SHP77 treated with DMSO at 0.1 percent for 48 hours (cell line): ENCODE measurements around the gene CALN1.
"Not testable (repeated sequence)": the region's sequence is repeated elsewhere in the genome, so short reads cannot be mapped to it uniquely, and the experiment has no call there.

Experiments
- DNase-seq: peaks from one replicate; lab custom pipeline; 2025; lab: John Stamatoyannopoulos, UW

CALN1 gene

GRCh38 chr7:72097226-72097625, 314.9 kb downstream of the CALN1 start:
- no peak for DNase-seq

- DNase-seq, result no peak
These were observed 319.4 kb downstream of the CALN1 start for GRCh38 chr7:72092769-72093168.

DNA sequence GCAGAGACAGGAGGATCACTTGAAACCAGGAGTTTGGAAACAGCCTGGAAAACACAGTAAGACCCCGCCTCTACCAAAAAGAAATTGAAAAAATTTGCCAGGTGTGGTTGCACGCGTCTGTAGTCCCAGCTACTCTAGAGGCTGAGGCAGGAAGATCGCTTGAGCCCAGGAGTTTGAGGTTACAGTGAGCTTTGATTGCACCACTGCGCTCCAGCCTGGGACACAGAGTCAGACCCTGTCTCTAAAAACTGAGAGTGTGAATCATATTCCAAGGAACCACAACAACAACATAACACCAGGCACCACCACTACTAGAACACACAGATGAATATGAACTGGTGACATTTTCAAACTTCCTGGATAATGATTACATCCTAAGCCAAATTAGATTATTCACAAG, 324.2 kb downstream of the CALN1 start:
- DNase-seq, result no peak

- no peak for DNase-seq
These were observed 331.1 kb downstream of the CALN1 start for GRCh38 chr7:72080865-72081510.

DNA sequence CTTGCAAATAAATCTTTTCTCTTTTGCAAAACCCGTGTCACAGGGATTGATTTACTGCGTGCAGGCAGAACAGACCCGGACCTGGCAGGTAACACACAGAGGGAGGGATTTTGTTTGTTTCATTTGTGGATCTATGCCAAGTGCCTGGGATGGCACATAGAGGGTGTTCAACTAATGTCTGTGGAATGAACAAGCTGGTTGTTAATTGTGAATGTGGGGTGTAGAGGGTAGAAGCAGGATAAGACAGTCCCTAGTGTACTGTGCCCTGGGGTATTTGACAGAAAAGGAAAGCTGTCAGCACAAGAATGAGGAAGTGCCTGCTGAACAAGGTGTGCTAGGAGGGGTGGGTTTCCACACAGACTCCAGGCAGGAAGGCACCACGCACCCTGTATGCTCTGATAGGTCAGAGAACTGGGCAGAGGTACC, 331.8 kb downstream of the CALN1 start:
- no peak for DNase-seq

DNA sequence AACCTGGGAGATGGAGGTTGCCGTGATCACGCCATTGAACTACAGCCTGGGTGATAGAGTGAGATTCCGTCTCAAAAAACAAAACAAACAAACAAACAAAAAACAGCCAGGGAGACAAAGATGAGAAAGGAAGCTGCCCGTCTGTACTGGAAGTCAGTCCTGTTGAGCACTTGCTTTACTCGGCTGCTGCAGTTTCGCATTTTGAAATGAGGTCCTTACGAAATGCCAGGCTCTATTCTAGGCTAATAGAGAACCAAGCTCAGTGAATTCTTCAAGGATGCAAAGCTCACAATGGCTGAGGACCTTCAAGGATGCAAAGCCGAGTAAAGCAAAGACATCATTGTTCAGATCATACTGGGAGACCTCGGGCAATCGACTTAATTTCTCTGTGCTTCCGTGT, 333.3 kb downstream of the CALN1 start:
- no peak for DNase-seq

DNA sequence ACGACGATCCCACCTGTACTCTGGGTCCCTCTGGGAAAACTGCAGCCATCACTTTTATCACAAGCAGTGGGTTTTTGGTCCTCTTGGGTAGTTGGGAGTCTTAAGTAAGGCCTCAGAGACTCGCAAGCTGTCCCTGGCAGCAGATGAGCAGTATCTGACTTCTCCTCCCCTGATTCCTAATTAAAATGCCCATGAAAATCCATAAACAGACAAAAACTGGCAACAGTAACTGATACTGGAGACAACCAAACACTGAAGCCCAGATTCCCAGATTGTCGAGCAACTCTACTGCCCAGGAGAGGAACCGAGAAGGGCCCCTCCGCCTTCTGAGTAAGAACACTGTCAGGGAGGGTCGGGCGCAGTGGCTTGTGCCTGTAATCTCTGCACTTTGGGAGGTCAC, 333.8 kb downstream of the CALN1 start:
- no peak for DNase-seq

DNA sequence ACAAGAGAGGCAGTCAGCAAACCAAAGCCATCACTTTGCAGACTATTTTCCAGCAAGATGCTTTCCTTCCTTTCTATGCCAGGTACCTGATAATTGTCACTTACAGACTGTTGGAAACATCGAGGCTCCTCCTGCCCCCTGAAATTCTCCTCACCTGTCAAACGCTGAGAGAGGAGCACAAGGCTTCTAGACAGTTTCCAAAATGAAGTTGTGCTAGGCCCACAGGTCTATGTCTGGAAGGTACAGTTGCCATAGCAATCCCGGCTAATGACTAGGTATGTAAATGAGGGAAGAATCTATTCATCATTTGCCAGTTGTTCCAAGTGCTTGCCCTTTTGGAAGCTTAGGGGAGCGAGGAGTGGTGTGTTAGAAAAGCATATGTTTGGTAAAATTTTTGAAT, 334.4 kb downstream of the CALN1 start:
- DNase-seq, result no peak

DNA sequence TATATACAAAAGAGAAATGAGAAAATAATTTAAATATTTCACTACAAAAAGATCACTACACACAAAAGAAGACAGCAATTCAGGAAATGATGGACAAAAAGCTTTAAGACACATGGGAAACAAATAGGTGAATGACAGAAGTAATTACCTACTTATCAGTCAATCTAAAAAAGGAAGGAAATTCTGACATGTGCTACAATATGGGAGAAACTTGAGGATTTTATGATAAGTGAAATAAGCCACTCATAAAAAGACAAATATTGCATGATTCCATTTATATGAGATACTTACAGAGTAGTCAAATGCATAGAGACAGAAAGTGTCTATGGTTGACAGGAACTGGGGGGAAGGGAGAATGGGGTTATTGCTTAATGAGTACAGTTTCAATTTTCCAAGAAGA, 339.2 kb downstream of the CALN1 start:
- DNase-seq, result no peak

GRCh38 chr7:72069263-72069662, 342.9 kb downstream of the CALN1 start:
- DNase-seq, result no peak

DNA sequence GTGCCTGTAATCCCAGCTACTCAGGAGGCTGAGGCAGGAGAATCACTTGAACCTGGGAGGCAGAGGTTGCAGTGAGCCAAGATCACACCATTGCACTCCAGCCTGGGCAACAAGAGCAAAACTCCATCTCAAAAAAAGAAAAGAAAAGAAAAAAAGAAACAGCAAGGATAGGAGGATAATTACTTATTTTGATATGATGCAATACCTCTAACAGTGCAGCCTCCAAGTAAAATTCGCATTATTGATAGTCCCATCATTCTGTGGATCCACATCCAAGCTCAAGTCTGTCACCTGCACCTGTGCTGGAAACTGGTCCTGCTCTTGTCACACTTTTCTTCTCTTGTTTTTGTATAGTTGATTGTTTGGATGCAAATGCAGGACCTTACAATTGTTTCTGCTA, 346.4 kb downstream of the CALN1 start:
- DNase-seq, result not testable (repeated sequence)

GRCh38 chr7:72064916-72065315, 347.2 kb downstream of the CALN1 start:
- no peak for DNase-seq

- DNase-seq, result no peak
These were observed 348.8 kb downstream of the CALN1 start for GRCh38 chr7:72063330-72063729.

GRCh38 chr7:72062666-72063065, 349.5 kb downstream of the CALN1 start:
- DNase-seq, result no peak

GRCh38 chr7:72059925-72060324, 352.2 kb downstream of the CALN1 start:
- no peak for DNase-seq

GRCh38 chr7:72058579-72058978, 353.6 kb downstream of the CALN1 start:
- DNase-seq, result no peak

DNA sequence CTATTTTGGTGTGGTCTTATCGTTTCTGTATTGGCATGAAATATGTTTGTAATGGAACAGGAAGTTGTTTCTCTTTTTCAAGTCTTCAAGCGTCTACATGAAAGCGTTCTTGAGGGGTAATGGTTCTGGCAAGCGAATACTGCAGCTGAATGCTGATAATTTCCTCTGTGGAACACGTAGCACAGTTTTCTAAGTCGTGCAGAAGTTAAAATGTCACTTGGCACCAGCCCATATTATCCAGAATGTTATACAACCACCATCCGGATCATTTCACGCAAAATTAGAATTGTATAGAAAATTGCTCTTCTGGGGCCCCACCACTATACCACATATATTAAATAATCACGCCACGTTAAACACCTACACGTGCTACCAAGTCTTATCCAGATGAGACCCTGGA, 354.3 kb downstream of the CALN1 start:
- no peak for DNase-seq

- no peak for DNase-seq
These were observed 354.9 kb downstream of the CALN1 start for GRCh38 chr7:72057231-72057630.

DNA sequence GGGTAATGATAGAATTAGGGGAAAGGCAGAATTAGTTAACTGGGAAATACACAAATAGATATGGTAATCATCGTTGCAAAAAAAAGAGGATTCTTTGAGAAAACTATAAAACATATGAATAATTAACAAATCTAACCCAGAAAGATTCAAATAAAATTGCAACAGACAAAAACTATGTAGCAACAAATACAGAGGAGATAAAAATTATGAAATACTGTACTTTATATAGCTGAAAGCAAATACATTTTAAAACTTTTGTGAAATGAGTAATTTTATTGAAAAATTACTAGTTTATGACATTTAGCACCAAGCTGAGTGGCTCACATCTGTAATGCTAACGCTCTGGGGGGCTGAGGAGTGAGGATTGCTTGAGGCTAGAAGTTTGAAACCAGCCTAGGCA, 356.7 kb downstream of the CALN1 start:
- no peak for DNase-seq

GRCh38 chr7:72053292-72053691, 358.8 kb downstream of the CALN1 start:
- DNase-seq, result no peak

- no peak for DNase-seq
These were observed 363.7 kb downstream of the CALN1 start for GRCh38 chr7:72048420-72048819.

DNA sequence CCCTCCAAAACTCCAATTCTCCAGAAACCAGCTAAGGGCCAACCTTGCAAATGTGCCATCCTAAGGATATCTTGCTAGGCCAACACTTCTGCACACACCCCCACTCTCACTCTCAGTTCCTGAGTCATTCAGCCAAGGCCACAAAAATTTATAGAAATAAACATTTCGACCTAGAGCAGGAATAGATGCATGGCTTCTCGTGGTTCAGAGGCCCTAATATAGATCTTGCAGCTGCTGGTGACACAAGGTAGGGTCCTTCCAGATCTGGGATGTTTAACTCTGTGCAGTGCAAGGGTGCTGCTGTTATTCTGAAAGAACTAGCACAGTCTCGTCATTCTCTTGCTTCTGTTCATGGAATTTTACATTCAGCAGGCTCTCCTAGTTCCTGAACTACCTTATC, 369.3 kb downstream of the CALN1 start:
- DNase-seq, result no peak

DNA sequence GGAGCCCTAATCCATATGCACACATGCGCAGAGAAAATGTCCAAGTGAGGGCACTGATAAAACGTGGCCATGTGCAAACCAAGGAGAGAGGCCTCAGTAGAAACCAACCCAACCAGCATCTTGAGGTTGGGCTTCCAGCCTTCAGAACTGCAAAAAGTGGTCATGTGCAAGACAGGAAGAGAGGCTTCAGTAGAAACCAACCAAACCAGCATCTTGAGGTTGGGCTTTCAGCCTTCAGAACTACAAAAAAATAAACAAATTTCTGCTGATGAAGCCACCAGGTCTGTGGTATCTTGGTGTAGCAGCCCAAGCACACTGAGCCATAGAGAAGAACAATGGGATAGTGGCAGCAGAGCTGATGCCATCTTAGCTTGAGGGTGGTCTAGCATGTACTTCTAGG, 371.5 kb downstream of the CALN1 start:
- no peak for DNase-seq

- DNase-seq, result no peak
These were observed 372.7 kb downstream of the CALN1 start for GRCh38 chr7:72039460-72039859.
